ENCODE measurements around the gene RTKN.

The RTKN gene

GRCh38 chr2:74438248-74438647 is 3.5 kb downstream of the RTKN start:
- no peak for TF ChIP-seq ZNF274 (IDR thresholded peaks at IDR 0.05; ENCODE audit: low read depth, low read length)
- H3K4me3 ChIP-seq (ENCODE audit: low read length), result no peak overlapping the region

GRCh38 chr2:74436848-74437695 is 4.7 kb downstream of the RTKN start:
- no peak for TF ChIP-seq ZNF274 (IDR thresholded peaks at IDR 0.05; ENCODE audit: low read depth, low read length)
- no peak overlapping the region for H3K4me3 ChIP-seq (ENCODE audit: low read length)

GRCh38 chr2:74436111-74436805 is 5.5 kb downstream of the RTKN start:
- no peak overlapping the region for H3K4me3 ChIP-seq (ENCODE audit: low read length)
- TF ChIP-seq ZNF274 (IDR thresholded peaks at IDR 0.05; ENCODE audit: low read depth, low read length), result no peak

GRCh38 chr2:74430502-74430901 is 11.2 kb downstream of the RTKN start:
- no peak overlapping the region for H3K4me3 ChIP-seq (ENCODE audit: low read length)
- TF ChIP-seq ZNF274 (IDR thresholded peaks at IDR 0.05; ENCODE audit: low read depth, low read length), result no peak

- H3K4me3 ChIP-seq (ENCODE audit: low read length), result no peak overlapping the region
- TF ChIP-seq ZNF274 (IDR thresholded peaks at IDR 0.05; ENCODE audit: low read depth, low read length), result no peak
These were observed 12.0 kb downstream of the RTKN start for GRCh38 chr2:74429487-74430451.

GRCh38 chr2:74428675-74429074 is 13.1 kb downstream of the RTKN start:
- no peak for TF ChIP-seq ZNF274 (IDR thresholded peaks at IDR 0.05; ENCODE audit: low read depth, low read length)
- H3K4me3 ChIP-seq (ENCODE audit: low read length), result no peak overlapping the region

GRCh38 chr2:74427551-74427950 is 14.2 kb downstream of the RTKN start:
- no peak overlapping the region for H3K4me3 ChIP-seq (ENCODE audit: low read length)
- TF ChIP-seq ZNF274 (IDR thresholded peaks at IDR 0.05; ENCODE audit: low read depth, low read length), result no peak

GRCh38 chr2:74426181-74426758 is 15.5 kb downstream of the RTKN start:
- no peak overlapping the region for H3K4me3 ChIP-seq (ENCODE audit: low read length)
- TF ChIP-seq ZNF274 (IDR thresholded peaks at IDR 0.05; ENCODE audit: low read depth, low read length), result no peak

- H3K4me3 ChIP-seq (ENCODE audit: low read length), result no peak overlapping the region
- no peak for TF ChIP-seq ZNF274 (IDR thresholded peaks at IDR 0.05; ENCODE audit: low read depth, low read length)
These were observed 16.2 kb downstream of the RTKN start for GRCh38 chr2:74425523-74425922.

- H3K4me3 ChIP-seq (ENCODE audit: low read length), result no peak overlapping the region
- no peak for TF ChIP-seq ZNF274 (IDR thresholded peaks at IDR 0.05; ENCODE audit: low read depth, low read length)
These were observed 16.7 kb downstream of the RTKN start for GRCh38 chr2:74424995-74425406.

- no peak for TF ChIP-seq ZNF274 (IDR thresholded peaks at IDR 0.05; ENCODE audit: low read depth, low read length)
These were observed 17.4 kb downstream of the RTKN start for GRCh38 chr2:74424139-74424992.

GRCh38 chr2:74423231-74424095 is 18.3 kb downstream of the RTKN start:
- H3K4me3 ChIP-seq (ENCODE audit: low read length), result no peak overlapping the region
- TF ChIP-seq ZNF274 (IDR thresholded peaks at IDR 0.05; ENCODE audit: low read depth, low read length), result no peak

More at GRCh38 chr2:74424139-74424992, 17.4 kb downstream of the RTKN start:
- no peak overlapping the region for H3K4me3 ChIP-seq (ENCODE audit: low read length)

Data from GM08714 (cell line).